WTC11 (cell line): Measurements from ENCODE around the gene CNTNAP2. TPM values are rescaled to one million over a fixed set of nuclear protein-coding genes. Genes with fewer than 3 reads are reported as not detected.
A peak's percentile ranks its signal among the peaks of the same experiment; 100 is the strongest.

ENCODE experiments used
- ATAC-seq: fragments of 200-7000 bp; cut with Tn5 transposase; 2 replicates; pipeline ENCODE4 v1.10.0; 2021; ENCODE audit warnings: mild to moderate bottlenecking, moderate library complexity
- CTCF ChIA-PET: fragments of 300-600 bp; sonication (Branson Sonifier 250); formaldehyde crosslinking; loops from one replicate; lab custom pipeline; 2021; ENCODE audit warnings: antibody characterized with exemption; lab: Charles Lee
- POLR2A ChIA-PET: fragments of 350-600 bp; sonication (Branson Sonifier 250); formaldehyde crosslinking; loops from one replicate; lab custom pipeline; 2021; ENCODE audit warnings: antibody characterized with exemption; lab: Charles Lee
- DNase-seq: peaks from one replicate; pipeline ENCODE4 v3.0.0; 2021; ENCODE audit warnings: low spot score
- H3K27ac Mint-ChIP-seq: 2 replicates; pipeline ENCODE4 v1.8.0; 2021; ENCODE audit warnings: mixed read lengths
- H3K27me3 Mint-ChIP-seq: 2 replicates; pipeline ENCODE4 v1.8.0; 2021; ENCODE audit warnings: low read depth, mild to moderate bottlenecking, moderate library complexity, mixed read lengths
- H3K36me3 Mint-ChIP-seq: 2 replicates; pipeline ENCODE4 v1.8.0; 2021; ENCODE audit warnings: mixed read lengths
- H3K4me1 Mint-ChIP-seq: 2 replicates; pipeline ENCODE4 v1.8.0; 2022; ENCODE audit warnings: mixed read lengths
- H3K4me3 Mint-ChIP-seq: 2 replicates; pipeline ENCODE4 v1.8.0; 2021; ENCODE audit warnings: mild to moderate bottlenecking, moderate library complexity, mixed read lengths
- H3K9me3 Mint-ChIP-seq: 2 replicates; pipeline ENCODE4 v1.8.0; 2021; ENCODE audit warnings: mixed read lengths
- AR ChIP-seq: fragments of 250-450 bp; sonication (Bioruptor Pico); IDR thresholded peaks from 2 replicates; pipeline ENCODE4 v1.9.0; 2021; ENCODE audit warnings: mild to moderate bottlenecking
- ELF4 ChIP-seq: sonication (generic); formaldehyde crosslinking; IDR thresholded peaks from 2 replicates; pipeline ENCODE4 v1.8.1; 2022; ENCODE audit warnings: low read depth, mild to moderate bottlenecking, moderate library complexity, missing genetic modification reagents
- FOXK1 ChIP-seq: sonication (generic); formaldehyde crosslinking; IDR thresholded peaks from 2 replicates; pipeline ENCODE4 v1.8.0; 2022; ENCODE audit warnings: mild to moderate bottlenecking, moderate library complexity, missing genetic modification reagents
- FOXP1 ChIP-seq: sonication (generic); formaldehyde crosslinking; IDR thresholded peaks from 2 replicates; pipeline ENCODE4 v1.8.0; 2022; ENCODE audit warnings: missing genetic modification reagents, mild to moderate bottlenecking, moderate library complexity, borderline replicate concordance
- FOXP4 ChIP-seq: sonication (generic); formaldehyde crosslinking; IDR thresholded peaks from 2 replicates; pipeline ENCODE4 v1.8.0; 2022; ENCODE audit warnings: mild to moderate bottlenecking, missing genetic modification reagents
- GRHL2 ChIP-seq: fragments of 250-450 bp; sonication (Bioruptor Pico); IDR thresholded peaks from 2 replicates; pipeline ENCODE4 v1.8.0; 2022; ENCODE audit warnings: mild to moderate bottlenecking, moderate library complexity; ENCODE audit not compliant: insufficient replicate concordance, severe bottlenecking
- HMGA2 ChIP-seq: fragments of 250-450 bp; sonication (Bioruptor Pico); IDR thresholded peaks from 2 replicates; pipeline ENCODE4 v1.4.0; 2021; ENCODE audit warnings: mild to moderate bottlenecking, moderate library complexity
- HMGXB4 ChIP-seq: sonication (generic); formaldehyde crosslinking; IDR thresholded peaks from 2 replicates; pipeline ENCODE4 v1.8.1; 2023; ENCODE audit warnings: mild to moderate bottlenecking, moderate library complexity, missing genetic modification reagents
- NFYB ChIP-seq: sonication (generic); formaldehyde crosslinking; conservative IDR thresholded peaks from 2 replicates; pipeline ENCODE4 v1.8.0; 2022; ENCODE audit warnings: low read depth, missing genetic modification reagents
- NR1H2 ChIP-seq: sonication (generic); formaldehyde crosslinking; IDR thresholded peaks from 2 replicates; pipeline ENCODE4 v1.9.0; 2021; ENCODE audit warnings: mild to moderate bottlenecking, moderate library complexity, missing genetic modification reagents
- NR2C2 ChIP-seq: sonication (generic); formaldehyde crosslinking; IDR thresholded peaks from 2 replicates; pipeline ENCODE4 v1.8.0; 2022; ENCODE audit warnings: mild to moderate bottlenecking, missing genetic modification reagents
- SMAD4 ChIP-seq: sonication (generic); formaldehyde crosslinking; IDR thresholded peaks from 2 replicates; pipeline ENCODE4 v1.8.0; 2022; ENCODE audit warnings: mild to moderate bottlenecking, missing genetic modification reagents
- SP1 ChIP-seq: sonication (generic); formaldehyde crosslinking; conservative IDR thresholded peaks from 2 replicates; pipeline ENCODE4 v1.8.1; 2022; ENCODE audit warnings: missing genetic modification reagents
- TEAD4 ChIP-seq: sonication (generic); formaldehyde crosslinking; IDR thresholded peaks from 2 replicates; pipeline ENCODE4 v1.8.0; 2022; ENCODE audit warnings: mild to moderate bottlenecking, missing genetic modification reagents
- USF1 ChIP-seq: sonication (generic); formaldehyde crosslinking; IDR thresholded peaks from 2 replicates; pipeline ENCODE4 v1.8.0; 2022; ENCODE audit warnings: mild to moderate bottlenecking, missing genetic modification reagents
- USF2 ChIP-seq: sonication (generic); formaldehyde crosslinking; IDR thresholded peaks from 2 replicates; pipeline ENCODE4 v1.8.1; 2023; ENCODE audit warnings: mild to moderate bottlenecking, missing genetic modification reagents, moderate library complexity
- ZNF263 ChIP-seq: sonication (generic); formaldehyde crosslinking; IDR thresholded peaks from 2 replicates; pipeline ENCODE4 v1.8.1; 2022; ENCODE audit warnings: low read depth, mild to moderate bottlenecking, moderate library complexity, missing genetic modification reagents
- ZNF396 ChIP-seq: fragments of 250-450 bp; sonication (Bioruptor Pico); IDR thresholded peaks from 2 replicates; pipeline ENCODE4 v1.8.0; 2021; ENCODE audit warnings: mild to moderate bottlenecking, moderate library complexity, borderline replicate concordance
- ZNF425 ChIP-seq: fragments of 250-450 bp; sonication (Bioruptor Pico); conservative IDR thresholded peaks from 2 replicates; pipeline ENCODE4 v1.9.0; 2021; ENCODE audit warnings: mild to moderate bottlenecking
- ZNF671 ChIP-seq: fragments of 250-450 bp; sonication (Bioruptor Pico); IDR thresholded peaks from 2 replicates; pipeline ENCODE4 v1.8.0; 2021; ENCODE audit warnings: mild to moderate bottlenecking
- ZSCAN18 ChIP-seq: fragments of 250-450 bp; sonication (Bioruptor Pico); IDR thresholded peaks from 2 replicates; pipeline ENCODE4 v2.1.2; 2022; ENCODE audit warnings: mild to moderate bottlenecking, moderate library complexity
- total RNA-seq: library from RNA; stranded (reverse); gene quantifications from 3 replicates; pipeline ENCODE4 v1.2.3, GENCODE V29; 2021

Gene CNTNAP2
- total RNA-seq, 1 experiment from 2014 or later: 63.8 TPM

GRCh38 chr7:146115851-146116520 is 615 bp upstream of the CNTNAP2 start (continued):
- TF ChIP-seq ZNF396 (CRISPR knock-in tag): no peak
- TF ChIP-seq USF1: peak; percentile 67
- TF ChIP-seq ELF4 (CRISPR knock-in tag): 0 out of 2 replicates have a peak, but pooled peaks have one; percentile 34
- TF ChIP-seq SMAD4: no peak; the same call in 1 of the 2 replicates
- no peak for TF ChIP-seq HMGA2 (CRISPR knock-in tag)
- peak; percentile 94 for TF ChIP-seq FOXP1 (CRISPR knock-in tag)
- peak; percentile 88 for TF ChIP-seq FOXK1 (CRISPR knock-in tag)
- peak; percentile 79 for TF ChIP-seq SP1 (CRISPR knock-in tag)
- TF ChIP-seq TEAD4: 0 out of 2 replicates have a peak, but pooled peaks have one; percentile 75
- peak; percentile 67; the same call in 1 of the 2 replicates for TF ChIP-seq ZNF263 (CRISPR knock-in tag)
- no peak for TF ChIP-seq AR
- no peak for TF ChIP-seq GRHL2 (CRISPR knock-in tag)
- TF ChIP-seq ZNF425 (CRISPR knock-in tag): no peak
- no peak for TF ChIP-seq NFYB (CRISPR knock-in tag)
- TF ChIP-seq, all 79 proteins: peak for 42

- peak overlapping the region; percentile 90 for H3K4me3 Mint-ChIP-seq
- no peak for ATAC-seq
- peaks cover 18% of the 10 kb centered on the region for H3K4me1 Mint-ChIP-seq
- POLR2A ChIA-PET: no interaction called here
- no peak for DNase-seq
- peaks cover 32% of the 10 kb centered on the region for H3K27me3 Mint-ChIP-seq
- no peak overlapping the region for H3K27ac Mint-ChIP-seq
- CTCF ChIA-PET: interaction anchor here (0.8 kb wide), 1 partner anchor 20 kb away, joined by 3 read pairs; no protein-coding TSS in a partner anchor
- no peaks in the 10 kb centered on the region for H3K9me3 Mint-ChIP-seq
- no peaks in the 10 kb centered on the region for H3K36me3 Mint-ChIP-seq
- TF ChIP-seq SMAD4: no peak
- TF ChIP-seq USF2 (CRISPR knock-in tag): no peak
- no peak for TF ChIP-seq NR1H2 (CRISPR knock-in tag)
- TF ChIP-seq FOXP4: no peak
- no peak for TF ChIP-seq NR2C2 (CRISPR knock-in tag)
- TF ChIP-seq ZNF671 (CRISPR knock-in tag): no peak
- no peak for TF ChIP-seq HMGXB4 (CRISPR knock-in tag)
- no peak for TF ChIP-seq ZSCAN18
Measured at GRCh38 chr7:146117576-146117975, 975 bp downstream of the CNTNAP2 start.
